WERI-Rb-1 (cell line): ENCODE results near the gene OR11A1.

Experiments
- DNase-seq: peaks from one replicate; pipeline ENCODE4 v3.0.0-alpha.2; 2020
- H3K27ac ChIP-seq: fragments of 250-450 bp; sonication (Bioruptor Pico); 2 replicates; pipeline ENCODE4 v1.5.1; 2020; ENCODE audit warnings: mild to moderate bottlenecking, moderate library complexity
- H3K27me3 ChIP-seq: fragments of 250-450 bp; sonication (Bioruptor Pico); 2 replicates; pipeline ENCODE4 v1.5.1; 2021; ENCODE audit warnings: mild to moderate bottlenecking, low read depth, moderate library complexity; ENCODE audit not compliant: insufficient read depth, severe bottlenecking
- H3K36me3 ChIP-seq: fragments of 250-450 bp; sonication (Bioruptor Pico); 2 replicates; pipeline ENCODE4 v1.5.1; 2020; ENCODE audit warnings: mild to moderate bottlenecking, moderate library complexity
- H3K4me3 ChIP-seq: 2 replicates; pipeline ENCODE4 v1.5.1; 2011; ENCODE audit warnings: low read depth, mild to moderate bottlenecking, control low read depth, low read length
- H3K9me3 ChIP-seq: fragments of 250-450 bp; sonication (Bioruptor Pico); 2 replicates; pipeline ENCODE4 v1.5.1; 2021; ENCODE audit warnings: mild to moderate bottlenecking, moderate library complexity; ENCODE audit not compliant: severe bottlenecking
- CTCF ChIP-seq: IDR thresholded peaks from 2 replicates; pipeline ENCODE4 v1.5.1; 2011; ENCODE audit warnings: low read depth, mild to moderate bottlenecking, control low read depth, inconsistent platforms, low read length

Gene OR11A1

GRCh38 chr6:29419516-29419915 is 37.4 kb downstream of the OR11A1 start:
- Histone ChIP-seq H3K36me3 (no peaks in the 10 kb centered on the region), H3K9me3 (peaks cover 4% of the 10 kb centered on the region), H3K4me3 (no peak overlapping the region), H3K27ac (no peak overlapping the region), H3K27me3 (peaks cover 58% of the 10 kb centered on the region)
- TF ChIP-seq CTCF, result no peak
- no peak for DNase-seq

DNA sequence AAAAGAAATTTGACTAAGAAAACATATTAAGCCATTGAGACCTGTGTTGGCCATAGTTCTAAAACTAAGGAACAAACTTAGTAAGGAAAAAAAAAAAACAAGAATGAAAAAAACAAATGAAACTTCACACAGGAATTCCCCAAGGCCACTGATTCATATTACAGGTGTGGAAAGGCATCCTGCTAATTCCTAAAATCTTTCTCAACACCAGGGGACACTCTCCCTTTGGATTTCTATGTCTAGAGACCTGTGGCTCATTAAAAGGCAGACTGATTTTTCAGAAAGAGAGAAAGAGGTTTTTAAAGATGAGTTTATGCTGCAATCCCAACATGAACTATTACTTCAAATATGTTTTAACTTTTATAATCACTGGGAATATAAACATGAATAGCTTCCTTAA is 42.3 kb downstream of the OR11A1 start, which contains the start of gene OR12D1:
TSS of gene OR12D1 (plus strand) at position 341 of the 400 bp plus-strand sequence.
- Histone ChIP-seq H3K36me3 (no peaks in the 10 kb centered on the region), H3K4me3 (no peak within 1 kb of the TSS), H3K9me3 (peaks cover 5% of the 10 kb centered on the region), H3K27me3 (peaks cover 74% of the 10 kb centered on the region), H3K27ac (no peak within 1 kb of the TSS)
- TF ChIP-seq CTCF, result peak; percentile 49; the same call in 1 of the 2 replicates
- no peak for DNase-seq

DNA sequence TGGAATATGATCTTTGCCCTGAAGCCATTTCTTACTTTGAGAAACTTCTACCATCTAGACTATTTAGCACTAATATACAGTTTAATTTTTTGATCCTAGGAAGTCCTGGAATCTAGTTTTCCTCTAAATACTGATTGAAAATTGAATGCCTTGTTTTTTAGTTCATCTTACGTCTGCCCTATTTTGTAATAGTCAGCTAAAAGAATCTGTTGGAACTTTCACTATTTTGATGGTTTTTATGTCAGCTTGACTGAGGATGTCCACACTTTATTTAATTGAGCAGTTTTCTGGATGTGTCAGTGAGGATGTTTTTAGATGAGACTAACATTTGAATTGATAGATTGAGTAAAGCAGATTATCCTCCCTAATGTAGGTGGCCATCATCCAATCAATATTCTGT is 53.1 kb downstream of the OR11A1 start:
- H3K27me3 ChIP-seq, result peaks cover 77% of the 10 kb centered on the region
- H3K4me3 ChIP-seq, result no peak overlapping the region
- no peak overlapping the region for H3K27ac ChIP-seq
- no peaks in the 10 kb centered on the region for H3K36me3 ChIP-seq
- no peak for DNase-seq
- peaks cover 8% of the 10 kb centered on the region for H3K9me3 ChIP-seq
- no peak for TF ChIP-seq CTCF

GRCh38 chr6:29399525-29399924 is 57.3 kb downstream of the OR11A1 start:
- Histone ChIP-seq H3K4me3 (no peak overlapping the region), H3K9me3 (no peaks in the 10 kb centered on the region), H3K36me3 (no peaks in the 10 kb centered on the region), H3K27ac (no peak overlapping the region), H3K27me3 (peaks cover 82% of the 10 kb centered on the region)
- TF ChIP-seq CTCF, result no peak
- DNase-seq, result no peak

- DNase-seq, result no peak
- no peak for TF ChIP-seq CTCF
- H3K9me3 ChIP-seq, result no peaks in the 10 kb centered on the region
- H3K27me3 ChIP-seq, result peaks cover 87% of the 10 kb centered on the region
- no peaks in the 10 kb centered on the region for H3K36me3 ChIP-seq
- no peak within 1 kb of the TSS for H3K27ac ChIP-seq
- H3K4me3 ChIP-seq, result no peak within 1 kb of the TSS
Measured at GRCh38 chr6:29395331-29395730, 61.5 kb downstream of the OR11A1 start, which contains the start of gene OR12D2. OR12D2 (plus strand) TSS chr6:29395631; CDS start chr6:29396700, 1,069 bp downstream.

DNA sequence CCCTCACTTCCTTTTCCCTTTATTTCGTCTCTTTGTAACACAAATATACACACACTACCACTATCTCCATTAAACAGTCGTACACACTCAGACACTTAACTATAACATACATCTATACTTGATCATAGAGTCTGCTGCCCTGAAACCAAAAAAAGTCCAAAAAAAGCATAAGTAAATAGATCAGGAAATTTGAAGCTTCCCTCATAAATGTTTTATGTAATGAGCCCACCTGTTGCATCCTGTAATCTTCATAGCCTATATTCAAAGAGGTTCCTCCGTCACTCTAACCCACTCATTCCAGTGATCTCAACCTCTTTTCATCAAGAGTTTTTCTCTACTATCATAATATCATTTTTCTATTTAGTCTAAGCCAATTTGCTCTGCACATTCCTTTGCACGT is 68.3 kb downstream of the OR11A1 start:
- no peaks in the 10 kb centered on the region for H3K9me3 ChIP-seq
- peaks cover 87% of the 10 kb centered on the region for H3K27me3 ChIP-seq
- no peak overlapping the region for H3K27ac ChIP-seq
- H3K36me3 ChIP-seq, result no peaks in the 10 kb centered on the region
- no peak for TF ChIP-seq CTCF
- H3K4me3 ChIP-seq, result no peak overlapping the region
- DNase-seq, result no peak
